OCI-LY3 (cell line): Measurements from ENCODE around the gene NEURL1.

Experiments used
- H2AFZ ChIP-seq: fragments of 200-600, 300-600 bp; shearing (Covaris generic); 2 replicates; pipeline ENCODE4 v1.6.0; 2014; ENCODE audit warnings: antibody characterized with exemption, low read depth, low read length
- H3K27ac ChIP-seq: fragments of 200-600, 300-600 bp; sonication (generic); 2 replicates; pipeline ENCODE4 v1.5.1; 2014; ENCODE audit warnings: mild to moderate bottlenecking, low read length, moderate library complexity, mixed read lengths
- H3K27me3 ChIP-seq: fragments of 200-600, 300-600 bp; sonication (generic); 2 replicates; pipeline ENCODE4 v1.6.1; 2014; ENCODE audit warnings: low read depth, low read length, mixed read lengths
- H3K36me3 ChIP-seq: fragments of 200-600, 300-600 bp; sonication (generic); replicated peaks from 2 replicates; pipeline ENCODE3; 2014; ENCODE audit warnings: low read depth, low read length, mixed read lengths
- H3K4me1 ChIP-seq: fragments of 300-600, 200-600 bp; sonication (generic); 2 replicates; pipeline ENCODE4 v1.6.1; 2014; ENCODE audit warnings: low read length, mixed read lengths
- H3K4me2 ChIP-seq: fragments of 200-600, 300-600 bp; sonication (generic); 2 replicates; pipeline ENCODE4 v1.6.1; 2014; ENCODE audit warnings: low read length, mixed read lengths
- H3K4me3 ChIP-seq: fragments of 300-600, 200-600 bp; sonication (generic); 2 replicates; pipeline ENCODE4 v1.5.1; 2014; ENCODE audit warnings: antibody characterized with exemption, mild to moderate bottlenecking, low read length, moderate library complexity
- H3K79me2 ChIP-seq: fragments of 300-600, 200-600 bp; shearing (Covaris generic); 2 replicates; pipeline ENCODE4 v1.6.1; 2014; ENCODE audit warnings: mild to moderate bottlenecking, low read length, mixed read lengths
- H3K9ac ChIP-seq: fragments of 300-600, 200-600 bp; shearing (Covaris generic); 2 replicates; pipeline ENCODE4 v1.6.0; 2014; ENCODE audit warnings: mild to moderate bottlenecking, low read length, moderate library complexity
- H3K9me3 ChIP-seq: fragments of 200-600, 300-600 bp; shearing (Covaris generic); 2 replicates; pipeline ENCODE4 v1.6.1; 2014; ENCODE audit warnings: low read length, mixed read lengths; ENCODE audit not compliant: insufficient read depth
- H4K20me1 ChIP-seq: fragments of 200-600, 300-600 bp; sonication (generic); 2 replicates; pipeline ENCODE4 v1.6.1; 2016; ENCODE audit warnings: low read length, mixed read lengths; ENCODE audit not compliant: insufficient read depth
- EZH2phosphoT487 ChIP-seq: fragments of 200-600 bp; shearing (Covaris generic); IDR thresholded peaks from 2 replicates; pipeline ENCODE4 v1.6.1; 2018; ENCODE audit warnings: antibody characterized with exemption, mixed run types, low read depth
- TF ChIP-seq, protein P1 (sequence below): fragments of 200-600, 300-600 bp; sonication (generic); IDR thresholded peaks from 2 replicates; pipeline ENCODE4 v1.5.1; 2014; ENCODE audit warnings: antibody characterized with exemption, low read length, low read depth

Gene NEURL1

DNA sequence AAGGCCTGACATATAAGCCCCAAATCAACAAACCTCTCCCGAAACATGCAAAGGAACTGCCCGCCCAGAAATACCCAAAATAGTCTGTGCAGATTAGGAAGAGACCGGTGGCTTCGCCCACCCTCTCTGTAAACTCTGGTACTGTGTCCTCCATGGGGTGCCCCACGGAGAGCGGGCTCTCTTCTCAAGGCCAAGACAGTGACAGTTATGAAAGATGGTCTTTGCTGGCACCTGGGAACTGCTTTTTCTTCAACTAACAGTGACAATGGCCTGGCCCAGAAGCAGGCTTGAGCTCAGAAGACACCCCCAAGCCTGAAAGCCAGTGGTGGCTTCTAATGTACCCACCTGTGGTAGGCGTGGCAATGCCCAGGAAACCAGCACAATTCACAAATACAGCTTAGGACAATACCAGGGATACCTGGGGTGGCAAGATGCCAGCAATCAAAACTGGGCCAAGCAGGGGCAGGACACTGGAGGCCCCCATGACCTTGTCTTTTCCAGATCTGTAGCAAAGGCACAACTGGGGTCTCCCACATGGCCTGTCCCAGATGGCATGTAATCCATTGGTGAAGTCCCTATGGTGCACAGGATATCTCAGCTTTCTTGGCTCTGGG lies 107.6 kb downstream of the NEURL1 start:
- no peak overlapping the region for H3K4me3 ChIP-seq
- H3K4me1 ChIP-seq = no peaks in the 10 kb centered on the region
- H3K9ac ChIP-seq = no peak overlapping the region
- no peaks in the 10 kb centered on the region for H4K20me1 ChIP-seq
- H2AFZ ChIP-seq = no peak overlapping the region
- H3K36me3 ChIP-seq = peaks cover 7% of the 10 kb centered on the region
- H3K79me2 ChIP-seq = no peaks in the 10 kb centered on the region
- no peak for TF ChIP-seq EZH2phosphoT487
- TF ChIP-seq, protein P1, sequence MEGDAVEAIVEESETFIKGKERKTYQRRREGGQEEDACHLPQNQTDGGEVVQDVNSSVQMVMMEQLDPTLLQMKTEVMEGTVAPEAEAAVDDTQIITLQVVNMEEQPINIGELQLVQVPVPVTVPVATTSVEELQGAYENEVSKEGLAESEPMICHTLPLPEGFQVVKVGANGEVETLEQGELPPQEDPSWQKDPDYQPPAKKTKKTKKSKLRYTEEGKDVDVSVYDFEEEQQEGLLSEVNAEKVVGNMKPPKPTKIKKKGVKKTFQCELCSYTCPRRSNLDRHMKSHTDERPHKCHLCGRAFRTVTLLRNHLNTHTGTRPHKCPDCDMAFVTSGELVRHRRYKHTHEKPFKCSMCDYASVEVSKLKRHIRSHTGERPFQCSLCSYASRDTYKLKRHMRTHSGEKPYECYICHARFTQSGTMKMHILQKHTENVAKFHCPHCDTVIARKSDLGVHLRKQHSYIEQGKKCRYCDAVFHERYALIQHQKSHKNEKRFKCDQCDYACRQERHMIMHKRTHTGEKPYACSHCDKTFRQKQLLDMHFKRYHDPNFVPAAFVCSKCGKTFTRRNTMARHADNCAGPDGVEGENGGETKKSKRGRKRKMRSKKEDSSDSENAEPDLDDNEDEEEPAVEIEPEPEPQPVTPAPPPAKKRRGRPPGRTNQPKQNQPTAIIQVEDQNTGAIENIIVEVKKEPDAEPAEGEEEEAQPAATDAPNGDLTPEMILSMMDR = no peak
- H3K4me2 ChIP-seq = no peak overlapping the region
- H3K27ac ChIP-seq = no peak overlapping the region
- no peaks in the 10 kb centered on the region for H3K27me3 ChIP-seq
- no peaks in the 10 kb centered on the region for H3K9me3 ChIP-seq

DNA sequence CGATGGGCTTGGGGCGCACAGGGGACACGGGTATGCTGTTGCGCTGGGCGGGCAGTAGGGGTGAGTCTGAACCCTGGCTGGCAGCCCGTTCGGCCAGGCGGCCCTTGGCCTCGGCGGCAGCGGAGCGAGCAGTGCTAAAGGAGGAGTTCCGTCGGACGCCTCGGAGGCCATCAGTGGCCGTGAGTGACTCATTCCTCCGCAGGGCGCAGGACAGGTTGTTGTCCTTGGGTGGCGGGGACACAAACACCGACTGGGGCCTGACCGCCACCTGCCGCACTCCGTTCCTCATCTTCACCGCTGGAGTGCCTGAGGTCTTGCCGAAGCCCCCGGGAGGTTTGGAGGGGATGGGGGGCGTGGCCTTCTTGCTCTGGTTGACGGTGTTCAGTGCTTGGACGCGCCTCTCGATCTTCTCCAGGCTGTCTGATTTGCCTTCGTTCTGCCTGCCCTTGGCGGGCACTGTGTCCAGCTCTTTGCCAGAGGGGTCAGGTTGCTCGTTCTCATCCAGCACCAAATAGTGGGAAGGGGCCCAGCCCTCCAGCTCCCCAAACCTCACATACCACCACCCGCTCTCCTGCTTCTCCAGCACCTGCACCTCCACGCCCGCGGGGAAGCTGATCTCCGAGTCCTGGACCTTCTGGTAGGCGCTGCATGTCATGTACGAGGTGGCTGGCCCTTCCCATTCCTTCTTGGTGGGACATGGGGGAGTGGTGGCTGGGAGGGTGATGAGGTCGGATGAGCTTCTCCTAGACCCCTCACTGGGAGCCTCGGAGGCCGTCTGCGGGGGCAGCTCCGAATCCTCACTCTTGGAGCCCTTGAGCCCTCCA lies 108.7 kb downstream of the NEURL1 start:
- TF ChIP-seq, protein P1 = no peak
- TF ChIP-seq EZH2phosphoT487 = no peak

DNA sequence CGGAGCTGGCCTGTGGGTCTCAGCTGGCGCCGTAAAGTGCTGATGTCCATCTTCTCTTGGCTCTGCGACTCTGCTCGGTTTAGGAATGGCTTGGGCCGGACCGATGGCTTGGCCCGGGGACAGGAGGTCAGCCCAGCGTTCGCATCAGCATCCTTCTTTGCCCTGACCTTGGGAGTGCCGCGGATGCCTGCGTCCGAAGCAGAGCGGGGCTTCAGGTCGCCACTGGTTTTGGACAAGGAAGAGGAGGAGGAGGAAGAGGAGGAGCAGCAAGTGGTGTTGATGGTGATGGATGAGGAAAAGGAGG lies 109.3 kb downstream of the NEURL1 start:
- Histone ChIP-seq H3K27me3 (no peaks in the 10 kb centered on the region), H3K4me1 (no peaks in the 10 kb centered on the region), H3K4me3 (no peak overlapping the region), H3K4me2 (no peak overlapping the region), H3K79me2 (no peaks in the 10 kb centered on the region), H2AFZ (no peak overlapping the region), H4K20me1 (no peaks in the 10 kb centered on the region), H3K27ac (no peak overlapping the region), H3K9ac (no peak overlapping the region), H3K36me3 (peaks cover 7% of the 10 kb centered on the region), H3K9me3 (no peaks in the 10 kb centered on the region)
- TF ChIP-seq EZH2phosphoT487 = no peak
- TF ChIP-seq, protein P1 = no peak

More for the DNA sequence above, 108.7 kb downstream of the NEURL1 start:
- no peaks in the 10 kb centered on the region for H3K9me3 ChIP-seq
- H3K4me1 ChIP-seq = no peaks in the 10 kb centered on the region
- no peaks in the 10 kb centered on the region for H4K20me1 ChIP-seq
- peaks cover 7% of the 10 kb centered on the region for H3K36me3 ChIP-seq
- H2AFZ ChIP-seq = no peak overlapping the region
- no peak overlapping the region for H3K9ac ChIP-seq
- H3K27ac ChIP-seq = no peak overlapping the region
- no peak overlapping the region for H3K4me3 ChIP-seq
- H3K4me2 ChIP-seq = no peak overlapping the region
- H3K27me3 ChIP-seq = no peaks in the 10 kb centered on the region
- no peaks in the 10 kb centered on the region for H3K79me2 ChIP-seq

DNA sequence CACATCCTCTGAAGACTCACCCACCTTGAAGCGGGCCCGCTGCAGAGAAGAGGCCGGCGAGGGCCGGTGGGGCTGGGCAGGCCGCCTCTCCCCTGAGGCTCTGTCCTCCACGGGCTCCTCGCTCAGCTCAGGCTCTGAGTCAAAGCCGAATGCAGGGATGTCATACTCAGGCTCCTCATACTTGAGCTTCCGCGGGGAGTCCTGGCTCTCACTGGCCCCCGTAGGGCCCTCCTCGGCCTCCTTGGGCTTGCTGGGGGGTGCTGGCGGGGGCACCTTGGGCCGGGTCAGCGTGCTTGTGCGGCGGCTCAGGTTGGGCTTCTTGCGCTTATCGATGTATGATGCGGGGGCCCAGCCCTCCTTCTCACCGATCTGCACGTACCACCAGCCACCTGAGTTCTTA lies 109.9 kb downstream of the NEURL1 start:
- H2AFZ ChIP-seq = no peak overlapping the region
- TF ChIP-seq, protein P1 = no peak
- no peak for TF ChIP-seq EZH2phosphoT487
- no peak overlapping the region for H3K4me3 ChIP-seq
- no peak overlapping the region for H3K4me2 ChIP-seq
- no peaks in the 10 kb centered on the region for H3K9me3 ChIP-seq
- no peaks in the 10 kb centered on the region for H3K79me2 ChIP-seq
- H3K27me3 ChIP-seq = no peaks in the 10 kb centered on the region
- H3K36me3 ChIP-seq = peaks cover 7% of the 10 kb centered on the region
- no peak overlapping the region for H3K27ac ChIP-seq
- H4K20me1 ChIP-seq = no peaks in the 10 kb centered on the region
- H3K9ac ChIP-seq = no peak overlapping the region
- H3K4me1 ChIP-seq = no peaks in the 10 kb centered on the region
